NCI-H446 treated with DMSO at 0.1 percent for 48 hours (cell line): ENCODE results near the gene FANCE.
A peak's percentile ranks its signal among the peaks of the same experiment; 100 is the strongest.

Experiments
- DNase-seq: peaks from one replicate; lab custom pipeline; 2025; lab: John Stamatoyannopoulos, UW

FANCE gene

DNA sequence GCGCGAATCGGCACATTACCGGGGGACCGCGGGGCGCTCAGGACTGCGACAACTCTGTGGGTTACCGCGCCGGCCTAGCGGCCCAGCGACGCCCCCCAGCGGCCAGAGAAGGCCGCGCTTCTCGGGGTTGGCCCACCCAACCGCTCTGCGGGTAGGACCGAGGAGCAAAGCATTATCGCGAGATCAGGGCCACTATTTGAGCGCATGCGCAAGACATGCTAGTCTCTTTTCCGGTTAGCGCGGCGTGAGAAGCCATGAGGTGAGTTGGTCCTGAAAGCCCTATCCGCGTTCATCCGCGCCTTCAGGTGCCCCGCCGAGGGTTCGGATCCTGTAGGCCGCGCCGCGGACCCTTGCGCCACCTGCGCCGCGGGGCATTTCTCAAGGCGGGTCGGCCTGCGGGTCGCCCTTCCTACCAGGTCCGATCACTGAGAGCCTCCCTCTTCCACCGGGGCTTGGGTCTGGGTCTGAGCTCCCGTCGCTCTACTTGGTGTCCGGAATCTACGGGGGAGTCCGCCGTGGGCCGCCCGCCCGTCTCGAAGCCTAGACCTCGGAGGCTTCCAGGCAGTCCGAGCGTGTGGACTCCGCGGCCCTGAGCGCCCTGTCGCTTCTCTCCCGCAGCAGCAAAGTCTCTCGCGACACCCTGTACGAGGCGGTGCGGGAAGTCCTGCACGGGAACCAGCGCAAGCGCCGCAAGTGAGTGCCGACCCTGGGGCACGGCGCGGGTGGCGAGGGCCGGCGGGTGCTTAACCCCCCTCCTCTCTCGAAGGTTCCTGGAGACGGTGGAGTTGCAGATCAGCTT is 16.2 kb downstream of the FANCE start, which contains the start of gene RPL10A:
Gene RPL10A (plus strand): TSS at position 221 of the 799 bp plus-strand sequence. CDS start 34 bp downstream, at position 255.
- peak; percentile 92 for DNase-seq

DNA sequence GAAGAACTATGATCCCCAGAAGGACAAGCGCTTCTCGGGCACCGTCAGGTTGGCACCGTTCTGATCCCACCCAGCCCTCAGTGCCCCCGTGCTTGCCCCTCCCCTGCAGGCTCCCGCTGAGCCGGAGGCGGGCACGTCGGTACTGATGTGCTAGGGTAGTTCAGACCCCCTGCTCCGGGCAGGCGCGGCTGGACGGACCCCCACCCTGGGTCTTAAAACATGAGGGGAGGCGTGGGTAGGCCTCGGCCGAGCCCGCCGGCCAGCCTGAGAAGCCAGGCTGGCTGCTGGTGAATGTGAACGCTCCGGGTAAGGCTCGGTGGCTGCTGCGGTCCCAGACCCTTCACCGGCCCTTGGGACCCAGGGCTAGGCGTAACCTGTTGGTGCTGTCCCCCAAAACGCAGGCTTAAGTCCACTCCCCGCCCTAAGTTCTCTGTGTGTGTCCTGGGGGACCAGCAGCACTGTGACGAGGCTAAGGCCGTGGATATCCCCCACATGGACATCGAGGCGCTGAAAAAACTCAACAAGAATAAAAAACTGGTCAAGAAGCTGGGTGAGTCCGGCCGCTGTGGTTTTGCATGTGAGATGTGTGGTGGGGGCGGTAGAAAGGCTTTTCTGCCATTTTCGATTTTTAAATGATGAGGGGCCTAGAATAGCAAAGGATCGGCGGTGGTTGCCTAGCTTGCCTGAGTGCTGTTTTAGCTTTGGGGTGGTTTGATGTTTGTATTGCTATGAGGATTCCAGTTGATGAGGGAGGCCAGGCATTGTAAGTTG is 17.0 kb downstream of the FANCE start:
- no peak for DNase-seq

DNA sequence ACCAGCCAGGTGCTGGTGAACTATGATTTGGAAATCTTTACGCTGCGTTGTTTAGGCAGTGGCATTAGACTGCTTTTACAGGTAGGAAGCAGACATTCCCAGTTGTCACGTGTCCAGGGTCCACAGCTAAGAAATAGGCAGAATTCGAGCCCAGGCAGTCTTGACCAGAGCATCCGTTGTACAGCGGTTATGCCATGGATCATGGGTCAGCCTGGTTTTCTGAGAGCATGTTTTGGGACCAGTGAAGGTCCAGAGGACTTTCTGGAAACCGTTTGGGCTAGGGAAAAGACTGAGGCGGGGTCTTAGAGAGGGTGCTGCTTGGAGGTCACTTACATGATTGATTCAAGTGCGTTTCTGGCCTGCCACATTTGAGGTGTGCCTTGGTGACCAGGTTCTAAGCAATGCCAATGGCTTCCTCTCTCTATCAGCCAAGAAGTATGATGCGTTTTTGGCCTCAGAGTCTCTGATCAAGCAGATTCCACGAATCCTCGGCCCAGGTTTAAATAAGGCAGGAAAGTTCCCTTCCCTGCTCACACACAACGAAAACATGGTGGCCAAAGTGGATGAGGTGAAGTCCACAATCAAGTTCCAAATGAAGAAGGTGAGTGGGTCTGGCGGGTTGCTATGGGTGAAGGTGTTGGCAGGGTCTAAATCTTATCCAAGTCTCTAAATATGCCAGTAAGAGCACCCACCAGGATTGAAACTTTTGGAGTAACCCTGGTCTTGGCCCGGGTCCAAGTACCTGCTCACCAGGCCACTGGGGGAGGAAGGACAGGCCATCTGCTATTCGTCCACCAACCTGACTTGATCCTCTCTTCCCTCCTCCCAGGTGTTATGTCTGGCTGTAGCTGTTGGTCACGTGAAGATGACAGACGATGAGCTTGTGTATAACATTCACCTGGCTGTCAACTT is 17.9 kb downstream of the FANCE start:
- DNase-seq = no peak

- DNase-seq = no peak
These were observed 18.6 kb downstream of the FANCE start for GRCh38 chr6:35470663-35471120.

GRCh38 chr6:35471836-35472345 is 19.8 kb downstream of the FANCE start:
- DNase-seq = no peak

- no peak for DNase-seq
These were observed 21.1 kb downstream of the FANCE start for GRCh38 chr6:35473075-35473849.

DNA sequence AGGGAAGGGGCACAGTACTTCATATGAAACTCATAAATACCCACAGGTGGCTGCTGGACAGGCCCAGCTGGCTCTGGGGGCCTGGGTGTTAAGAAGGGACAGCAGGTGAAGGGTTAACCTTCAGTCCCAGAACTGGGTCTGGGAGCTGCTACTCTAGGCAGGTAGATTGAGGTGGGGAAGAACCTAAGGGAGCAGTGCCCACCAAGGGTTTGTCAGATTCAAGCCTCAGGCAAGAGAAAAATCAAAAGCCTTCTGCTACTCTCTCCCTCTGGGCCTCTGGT is 21.7 kb downstream of the FANCE start:
- no peak for DNase-seq

DNA sequence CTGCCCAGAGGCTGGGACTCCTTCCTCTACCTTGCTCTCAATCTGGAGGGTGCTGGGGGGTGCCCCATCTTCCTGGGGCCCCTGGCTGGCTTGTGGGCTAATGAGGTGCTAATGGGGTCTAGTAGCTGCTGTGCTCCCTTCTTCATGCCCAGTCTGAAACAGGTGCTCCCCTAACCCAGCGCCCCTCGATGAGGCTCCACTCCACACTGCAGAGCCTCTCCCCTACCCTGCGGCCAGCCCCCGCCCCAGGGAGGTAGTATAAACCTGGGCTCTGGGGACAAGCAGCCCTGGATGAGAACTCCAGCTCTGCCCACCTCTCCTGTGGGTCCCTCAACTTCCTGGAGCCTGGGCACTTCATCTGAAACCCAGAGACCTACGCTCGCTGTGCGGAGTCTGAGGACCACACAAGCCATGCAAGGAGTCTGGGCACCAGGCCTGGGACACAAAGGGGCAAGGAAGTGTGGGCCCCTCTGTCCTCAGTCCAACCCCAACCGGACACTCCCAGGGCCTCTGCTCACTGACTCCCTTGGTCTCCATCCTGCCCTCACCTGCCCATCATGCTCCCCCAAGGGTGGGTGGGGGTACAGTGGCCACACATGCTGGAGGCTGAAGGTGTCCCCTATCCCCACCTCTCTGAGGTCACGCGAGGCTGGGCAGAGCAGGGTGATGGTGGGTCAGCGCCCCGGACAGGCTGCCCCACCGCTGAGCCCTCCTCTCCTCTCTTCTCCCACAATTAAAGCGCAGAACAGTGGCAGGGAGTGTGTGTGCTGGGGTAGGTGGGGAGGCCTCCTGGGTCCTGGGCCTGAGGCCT is 22.2 kb downstream of the FANCE start:
- no peak for DNase-seq

DNA sequence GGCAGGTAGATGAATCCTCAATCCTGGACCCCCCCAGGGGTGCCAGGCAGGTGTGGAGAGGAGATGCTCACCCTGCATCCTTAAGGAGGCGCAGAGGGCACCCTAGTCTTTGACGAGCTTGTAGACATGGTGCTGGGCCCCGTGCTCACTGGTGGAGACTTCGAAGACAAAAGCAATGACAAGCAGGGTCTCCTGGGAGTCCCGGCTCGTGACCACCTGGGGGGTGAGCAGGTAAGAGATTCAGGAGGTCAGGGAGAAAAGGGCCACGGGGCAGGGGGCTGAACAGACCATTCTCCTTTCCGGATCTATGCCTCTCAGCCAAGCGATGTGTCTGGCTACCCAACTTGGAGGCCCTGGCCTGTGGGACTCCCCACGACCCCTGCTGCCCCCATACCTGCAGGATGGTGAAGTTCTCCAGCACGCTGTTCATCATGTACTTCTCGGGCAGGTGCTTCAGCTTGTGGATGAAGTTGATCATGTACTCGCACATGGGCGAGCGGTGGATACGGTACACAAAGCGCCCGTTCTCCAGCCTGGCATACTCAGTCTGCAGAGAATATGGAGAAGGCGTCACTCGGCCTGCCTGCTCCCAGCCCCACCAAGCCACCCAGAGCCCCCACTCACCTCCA is 22.9 kb downstream of the FANCE start:
- no peak for DNase-seq

- DNase-seq = no peak
These were observed 23.4 kb downstream of the FANCE start for GRCh38 chr6:35475573-35475972.

- no peak for DNase-seq
These were observed 23.9 kb downstream of the FANCE start for GRCh38 chr6:35476004-35476403.

GRCh38 chr6:35477028-35477427 is 24.9 kb downstream of the FANCE start:
- DNase-seq = no peak

GRCh38 chr6:35477551-35478179 is 25.5 kb downstream of the FANCE start:
- DNase-seq = no peak

- no peak for DNase-seq
These were observed 26.1 kb downstream of the FANCE start for GRCh38 chr6:35478259-35478658.

GRCh38 chr6:35480176-35480575 is 28.0 kb downstream of the FANCE start:
- no peak for DNase-seq

DNA sequence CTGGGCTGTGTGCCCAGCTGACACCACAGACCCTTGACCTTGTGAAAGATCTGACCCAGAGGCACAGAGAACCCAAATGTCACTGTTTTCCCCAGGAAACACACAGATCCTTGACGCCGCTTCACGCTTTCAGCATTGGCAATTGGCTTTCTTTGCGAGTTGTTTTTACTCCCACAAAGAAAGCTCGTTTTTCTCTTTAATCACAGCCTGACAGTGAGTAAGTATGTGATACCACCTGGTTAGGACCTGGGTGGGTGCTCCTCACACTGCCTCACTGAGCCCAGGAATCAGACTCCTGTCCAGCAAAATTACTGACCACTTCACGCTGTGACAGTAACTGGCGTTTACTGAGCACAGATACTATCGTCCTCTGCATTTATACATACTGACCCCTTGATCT is 29.1 kb downstream of the FANCE start:
- DNase-seq = no peak

DNA sequence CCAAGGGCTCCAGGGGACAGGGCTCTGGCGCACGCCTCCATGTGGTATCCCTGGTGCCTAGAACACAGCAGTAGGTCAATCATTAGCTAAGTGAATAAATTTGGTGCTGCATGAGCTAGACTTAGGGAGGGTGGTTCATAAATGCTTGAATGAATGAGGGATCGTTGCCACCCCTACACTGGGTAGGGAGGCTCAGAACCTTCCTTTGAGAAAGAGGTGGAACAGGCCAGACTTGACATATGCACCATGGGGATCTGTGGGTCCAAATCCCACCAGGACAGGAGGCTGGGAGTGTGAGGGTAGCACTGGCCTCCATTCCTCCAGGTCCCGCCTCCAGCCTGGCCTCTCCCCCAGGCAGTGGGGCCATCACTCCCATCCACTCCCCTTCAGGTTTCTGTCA is 30.9 kb downstream of the FANCE start:
- DNase-seq = no peak

- DNase-seq = no peak
These were observed 31.4 kb downstream of the FANCE start for GRCh38 chr6:35483490-35483889.

- no peak for DNase-seq
These were observed 31.9 kb downstream of the FANCE start for GRCh38 chr6:35483893-35484645.
